GM13977 (cell line): Measurements from ENCODE around the gene ADCY2.

Experiments used
- DNase-seq: peaks from one replicate; pipeline ENCODE4 v3.0.0; 2012; ENCODE audit warnings: low spot score
- CTCF ChIP-seq: IDR thresholded peaks from 2 replicates; pipeline ENCODE4 v1.5.1; 2012; ENCODE audit warnings: mild to moderate bottlenecking, control low read depth; ENCODE audit not compliant: insufficient read depth; ENCODE audit errors: extremely low read depth, missing control alignments
- in situ Hi-C: fragments of 300-500 bp; cut with MboI; formaldehyde crosslinking; loops from one replicate; pipeline ENCODE4 v1.12.0; 2022; ENCODE audit warnings: low sequenced_read_pairs, low pct_unique_long_range_greater_than_20kb, mixed read lengths, inconsistent platforms; ENCODE audit not compliant: unreplicated experiment

ADCY2 gene

GRCh38 chr5:7866196-7866595, 470.3 kb downstream of the ADCY2 start:
- in situ Hi-C loops = no loop called here
- TF ChIP-seq CTCF = no peak
- DNase-seq = no peak

GRCh38 chr5:7867260-7867659, 471.3 kb downstream of the ADCY2 start:
- no peak for TF ChIP-seq CTCF
- no peak for DNase-seq
- in situ Hi-C loops = no loop called here

GRCh38 chr5:7868427-7868772, 472.5 kb downstream of the ADCY2 start:
- no peak for DNase-seq
- TF ChIP-seq CTCF = no peak
- in situ Hi-C loops = no loop called here

GRCh38 chr5:7868773-7869473, 473.0 kb downstream of the ADCY2 start, which contains the start of the genes FASTKD3 and MTRR:
FASTKD3 (minus strand) TSS chr5:7869031; CDS start chr5:7868083, 948 bp downstream.
MTRR (plus strand) TSS chr5:7869148; CDS start chr5:7870795, 1,647 bp downstream.
- in situ Hi-C loops = no loop called here
- TF ChIP-seq CTCF = no peak
- DNase-seq = peak; percentile 94

GRCh38 chr5:7869474-7870136, 473.7 kb downstream of the ADCY2 start:
- peak; percentile 31 for DNase-seq
- TF ChIP-seq CTCF = no peak
- in situ Hi-C loops = no loop called here

GRCh38 chr5:7871653-7872052, 475.7 kb downstream of the ADCY2 start:
- TF ChIP-seq CTCF = no peak
- in situ Hi-C loops = no loop called here
- DNase-seq = peak; percentile 14
